ENCODE results near the gene SORL1-AS1.
A peak's percentile ranks its signal among the peaks of the same experiment; 100 is the strongest.

The SORL1-AS1 gene

DNA sequence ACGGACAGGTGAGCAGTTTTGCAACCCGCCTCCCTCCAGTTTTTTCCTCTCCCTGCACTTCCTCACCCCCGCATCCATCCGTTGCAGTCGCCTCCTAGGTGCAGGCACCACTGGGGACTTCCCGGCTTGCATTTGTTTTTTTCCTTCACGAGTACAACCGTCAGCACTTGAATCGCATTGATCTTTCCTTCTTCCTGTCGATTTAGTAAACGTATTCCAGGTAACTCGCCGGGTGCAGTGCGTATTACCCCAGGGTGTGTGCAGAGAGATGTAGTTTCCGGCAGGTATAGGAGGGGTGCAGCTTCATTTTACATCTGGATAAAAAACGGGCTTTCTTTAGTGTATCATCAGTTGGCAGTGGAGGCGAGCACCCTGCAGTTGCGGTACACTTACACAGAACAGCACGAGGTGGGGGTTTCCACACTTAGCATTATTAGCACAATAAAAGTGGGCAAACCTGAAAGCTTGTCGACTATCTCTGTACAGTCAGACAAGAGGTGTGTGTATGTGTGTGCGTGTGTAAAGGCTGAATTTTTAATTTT is at the start of gene SORL1-AS1:
Gene SORL1-AS1, minus strand, starts transcription at position 359 of the 542 bp plus-strand sequence.
- peak; percentile 67 for DNase-seq

GRCh38 chr11:121500717-121501116 is 48.0 kb upstream of the SORL1-AS1 start:
- no peak for DNase-seq

DNA sequence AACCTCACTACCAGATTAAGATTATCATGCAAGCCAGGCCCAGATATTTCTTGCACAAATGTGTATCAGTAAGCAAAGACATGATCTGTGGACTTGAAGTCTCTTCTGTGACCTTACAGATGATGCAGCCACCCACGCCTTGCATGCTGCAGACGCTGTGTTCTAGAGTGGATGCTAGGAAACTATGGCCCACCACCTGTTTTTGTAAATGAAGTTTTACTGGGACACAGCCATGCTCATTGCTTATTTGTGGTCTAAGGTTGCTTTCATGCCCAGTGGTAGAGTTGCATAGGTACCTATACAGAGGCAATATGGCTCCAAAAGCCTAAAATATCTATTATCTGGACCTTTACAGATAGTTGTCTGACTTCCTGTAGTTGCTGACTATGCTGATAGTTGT is 47.5 kb upstream of the SORL1-AS1 start:
- no peak for DNase-seq

DNA sequence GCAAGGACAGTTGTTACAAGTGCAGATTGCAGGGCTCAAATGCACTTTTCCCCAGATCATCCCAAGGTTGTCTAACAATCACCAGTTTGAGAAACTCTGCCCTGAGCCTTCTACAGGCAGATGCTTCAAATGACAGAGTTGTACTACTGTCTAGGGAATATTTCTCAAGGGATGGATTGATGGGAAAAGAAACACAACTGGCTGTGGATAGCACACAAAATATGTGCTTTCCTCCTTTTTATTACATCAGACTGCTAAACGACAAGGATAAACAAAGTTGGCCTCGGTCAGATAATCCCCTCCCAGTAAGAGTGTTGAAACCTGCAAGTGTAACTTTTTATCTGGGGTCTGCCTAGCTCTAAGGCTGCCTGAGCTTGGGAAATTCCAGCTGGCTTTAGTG is 46.6 kb upstream of the SORL1-AS1 start:
- DNase-seq, result no peak

DNA sequence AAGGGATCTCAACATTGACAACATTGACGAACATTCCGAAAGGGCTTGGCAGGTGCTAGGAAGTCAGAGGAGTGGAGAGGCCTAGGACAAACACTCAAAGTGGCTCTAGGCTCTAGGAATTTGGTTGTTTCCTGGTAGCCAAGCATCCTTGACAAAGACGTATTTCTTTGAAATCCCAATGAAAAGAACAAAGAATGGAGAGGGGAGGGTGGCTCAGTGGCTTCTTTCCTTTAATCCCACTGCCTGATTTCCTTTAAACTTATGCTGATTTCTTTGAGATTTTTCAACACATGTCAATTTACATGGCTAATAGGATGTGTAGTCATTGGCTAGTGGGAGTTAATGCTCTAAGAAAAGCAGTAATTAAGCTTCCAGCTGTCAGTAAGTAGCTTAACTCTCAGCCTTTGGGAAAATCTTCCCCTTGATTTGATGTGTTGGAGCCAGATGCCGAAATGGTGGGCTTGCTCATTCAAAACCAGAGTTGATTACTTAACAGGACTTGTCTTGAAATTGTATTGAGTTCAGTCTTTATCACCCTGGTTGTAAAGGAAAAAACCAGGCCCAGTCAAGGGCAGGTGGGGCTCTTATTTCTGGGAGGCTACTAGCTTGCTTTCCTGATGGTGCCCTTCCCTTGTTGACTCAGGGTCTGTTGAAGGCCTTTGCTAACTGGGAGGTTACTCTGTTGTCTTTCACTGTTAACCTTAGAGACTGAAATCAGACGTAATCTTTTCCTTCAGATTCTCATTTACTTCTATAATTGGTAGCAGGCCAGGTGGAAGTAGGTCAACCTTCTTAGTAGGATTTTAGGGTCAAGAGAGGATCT is 44.6 kb upstream of the SORL1-AS1 start:
- DNase-seq, result no peak

DNA sequence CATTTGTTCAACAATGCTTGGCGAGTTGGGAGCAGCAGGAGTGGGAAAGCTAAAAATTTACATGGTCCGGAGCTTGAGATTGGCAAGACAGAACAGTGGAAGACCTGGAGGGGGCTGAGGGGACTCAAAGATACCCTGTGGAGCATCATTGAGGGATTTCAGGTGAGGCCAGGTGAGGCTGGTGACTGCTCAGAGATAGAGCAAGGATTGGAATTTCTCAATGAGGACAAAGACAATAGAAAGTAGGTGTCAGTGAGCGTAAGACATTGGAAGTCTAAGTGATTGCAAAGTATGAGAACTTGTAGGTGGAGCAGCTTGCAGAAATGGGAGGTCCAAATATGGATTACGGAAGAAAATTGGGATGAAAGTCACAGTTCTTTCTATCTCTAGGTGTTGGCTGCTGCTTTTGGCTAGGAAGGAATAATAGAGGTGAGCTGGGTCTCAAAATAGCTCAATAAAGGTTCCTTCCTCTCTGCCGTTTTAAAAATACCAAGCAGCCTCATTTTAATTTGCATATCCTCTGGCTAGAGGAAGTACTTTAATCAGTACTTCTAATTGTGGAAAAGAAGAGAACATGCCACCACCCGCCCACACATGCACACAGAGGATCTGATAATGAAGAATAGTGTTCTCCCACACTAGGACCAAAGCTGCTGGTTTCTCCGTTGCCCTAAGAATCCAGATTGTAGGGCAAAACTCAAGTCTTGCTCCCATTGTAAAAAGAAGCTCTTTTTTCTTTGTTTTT is 41.8 kb upstream of the SORL1-AS1 start:
- peak; percentile 57 for DNase-seq

DNA sequence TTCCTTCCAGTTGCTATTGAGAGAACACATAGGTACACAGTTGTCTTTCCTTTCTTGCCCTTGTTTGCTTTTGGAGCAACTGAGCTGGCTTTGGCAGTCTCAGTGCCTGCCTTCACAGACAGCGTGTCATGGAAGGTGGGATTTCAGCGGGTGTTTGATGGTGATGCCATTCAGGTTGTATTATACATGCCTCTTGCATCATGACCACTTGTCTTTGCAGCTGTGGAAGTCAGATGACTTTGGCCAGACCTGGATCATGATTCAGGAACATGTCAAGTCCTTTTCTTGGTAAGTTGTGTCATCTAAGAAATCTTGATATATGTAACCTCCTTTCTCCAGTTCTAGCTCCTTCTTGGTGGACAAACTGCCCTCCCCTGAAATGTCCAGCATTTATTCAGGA is 37.1 kb upstream of the SORL1-AS1 start:
- DNase-seq, result no peak

- DNase-seq, result no peak
Observed at GRCh38 chr11:121488641-121489040, 35.9 kb upstream of the SORL1-AS1 start.

- no peak for DNase-seq
Observed at GRCh38 chr11:121488170-121488569, 35.4 kb upstream of the SORL1-AS1 start.

DNA sequence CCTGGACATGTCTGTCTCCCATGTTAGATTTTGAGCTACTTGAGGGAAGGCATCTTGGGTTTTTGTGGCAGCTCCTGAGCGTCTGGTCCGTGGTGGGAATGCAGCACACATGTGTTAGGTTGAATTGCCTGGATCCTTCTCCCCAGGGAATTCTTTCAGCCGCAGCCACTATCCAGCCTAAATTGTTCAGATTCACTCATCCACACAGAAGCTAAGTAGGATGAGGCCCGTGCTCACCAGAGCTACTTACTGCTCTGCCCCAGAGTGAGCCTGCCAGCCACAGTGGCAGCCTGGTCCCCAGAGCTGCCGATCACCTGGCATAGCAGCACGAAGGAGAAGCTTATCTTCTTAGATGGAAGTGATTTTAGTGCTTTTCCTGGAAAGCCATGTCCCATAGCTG is 34.4 kb upstream of the SORL1-AS1 start:
- DNase-seq, result no peak

DNA sequence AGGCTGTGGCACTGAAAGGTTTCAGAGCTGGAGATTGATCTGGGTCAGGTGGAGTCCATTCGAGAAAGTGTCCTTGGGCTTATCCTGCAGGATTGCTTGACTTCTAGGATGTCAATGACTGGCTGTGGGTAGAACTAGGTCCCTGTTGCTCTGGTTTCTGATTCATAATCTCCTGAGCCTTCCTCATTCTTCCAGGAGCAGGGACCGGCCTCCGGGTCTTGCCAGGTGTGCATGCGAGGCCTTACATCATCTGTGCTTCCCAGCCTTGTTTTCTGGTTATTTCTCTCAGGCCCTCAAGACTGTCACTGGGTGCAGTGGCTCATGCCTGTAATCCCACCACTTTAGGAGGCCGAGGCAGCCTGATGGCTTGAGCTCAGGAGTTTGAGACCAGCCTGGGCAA is 33.3 kb upstream of the SORL1-AS1 start:
- no peak for DNase-seq

DNA sequence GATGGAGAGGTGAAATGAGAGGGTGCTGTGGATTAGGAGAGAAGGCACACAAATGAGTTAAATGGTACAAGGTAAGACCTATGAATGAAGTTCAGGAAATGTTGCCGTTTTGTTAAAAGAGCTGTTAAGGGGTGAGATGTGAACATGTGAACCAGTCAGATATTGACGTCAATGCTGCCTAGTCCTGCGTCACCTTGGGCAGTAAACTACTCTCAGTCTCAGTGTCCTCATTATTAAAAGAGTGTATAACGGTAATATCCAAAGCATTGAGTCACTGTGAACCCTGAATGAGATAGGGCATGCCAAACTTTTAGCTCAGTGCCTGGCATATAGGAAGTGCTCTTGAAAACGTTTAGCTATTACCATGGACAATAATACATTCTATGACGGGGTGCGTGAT is 32.4 kb upstream of the SORL1-AS1 start:
- DNase-seq, result no peak

DNA sequence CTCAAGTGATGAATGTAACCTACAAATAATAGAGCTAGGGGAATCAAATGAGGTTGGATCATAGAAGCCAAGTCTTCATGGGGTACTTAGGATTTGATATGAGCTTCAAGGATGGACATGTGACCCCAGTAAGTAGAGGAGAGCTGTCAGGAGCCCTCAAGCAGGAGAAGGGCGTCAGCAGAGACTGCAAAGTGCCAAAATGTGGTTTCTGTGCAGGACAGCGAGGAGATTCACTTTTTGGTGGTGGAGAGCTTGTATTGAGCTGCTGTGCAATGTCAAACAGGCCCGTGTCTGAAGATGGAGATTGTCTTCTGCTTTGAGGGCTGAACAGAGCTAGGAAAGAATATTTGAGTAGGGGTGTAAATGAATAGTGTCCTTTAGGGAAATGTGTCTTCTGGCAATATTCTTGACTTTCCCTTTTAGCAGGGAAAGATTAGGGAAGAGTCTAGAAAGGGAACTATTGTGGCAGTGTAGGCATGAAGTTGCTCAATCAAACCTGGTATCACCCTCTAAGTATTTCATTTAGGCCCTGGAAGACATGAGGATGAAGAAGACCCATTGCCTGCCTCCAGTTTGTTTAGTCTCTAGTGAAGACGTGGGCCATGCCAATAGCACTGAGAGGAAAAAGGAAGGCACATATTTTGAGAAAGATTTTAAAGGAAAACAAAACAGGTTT is 31.2 kb upstream of the SORL1-AS1 start:
- no peak for DNase-seq

DNA sequence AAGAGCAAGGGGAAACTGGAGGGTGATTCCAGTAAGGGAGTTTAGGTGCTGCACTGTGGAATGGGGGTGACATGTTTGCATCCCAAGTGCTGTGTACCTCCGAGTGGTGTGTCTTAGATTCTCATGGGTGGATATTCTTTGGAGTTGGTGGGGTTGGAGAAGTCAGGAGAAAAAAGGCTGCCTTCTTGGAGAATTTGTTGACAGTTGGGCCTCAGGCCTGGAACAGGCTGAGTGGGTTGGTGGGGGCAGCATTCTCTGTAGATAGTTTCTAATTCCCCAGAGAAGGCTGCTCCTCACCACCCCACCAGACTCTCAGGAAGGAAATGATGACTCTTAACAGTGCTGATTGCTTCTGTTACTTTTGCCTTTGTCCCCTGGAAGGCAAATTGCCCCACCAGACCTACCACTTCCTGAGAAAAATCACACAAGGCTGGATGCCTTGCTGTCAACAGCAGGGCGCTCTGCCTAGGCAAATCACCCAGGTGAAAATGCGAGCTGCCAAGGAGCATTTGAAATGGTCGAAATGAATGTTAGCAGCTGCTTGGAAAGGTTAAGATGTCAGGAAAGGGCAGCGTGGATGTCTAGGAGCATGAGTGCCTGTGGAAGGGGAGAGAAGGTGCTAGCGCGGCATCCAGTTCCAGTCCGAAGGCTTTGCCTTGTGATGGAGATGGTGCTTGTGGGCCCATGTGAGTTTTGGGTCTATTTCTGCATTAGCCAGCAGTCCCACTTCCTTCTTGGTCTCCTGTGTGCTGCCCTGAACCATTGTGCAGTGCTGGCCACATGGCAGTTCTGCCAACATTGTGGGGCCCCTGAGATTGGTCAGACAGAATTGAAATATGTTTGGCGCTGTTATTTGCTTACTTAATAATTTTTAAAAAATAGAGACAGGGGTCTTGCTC is 29.7 kb upstream of the SORL1-AS1 start:
- DNase-seq, result peak; percentile 50

DNA sequence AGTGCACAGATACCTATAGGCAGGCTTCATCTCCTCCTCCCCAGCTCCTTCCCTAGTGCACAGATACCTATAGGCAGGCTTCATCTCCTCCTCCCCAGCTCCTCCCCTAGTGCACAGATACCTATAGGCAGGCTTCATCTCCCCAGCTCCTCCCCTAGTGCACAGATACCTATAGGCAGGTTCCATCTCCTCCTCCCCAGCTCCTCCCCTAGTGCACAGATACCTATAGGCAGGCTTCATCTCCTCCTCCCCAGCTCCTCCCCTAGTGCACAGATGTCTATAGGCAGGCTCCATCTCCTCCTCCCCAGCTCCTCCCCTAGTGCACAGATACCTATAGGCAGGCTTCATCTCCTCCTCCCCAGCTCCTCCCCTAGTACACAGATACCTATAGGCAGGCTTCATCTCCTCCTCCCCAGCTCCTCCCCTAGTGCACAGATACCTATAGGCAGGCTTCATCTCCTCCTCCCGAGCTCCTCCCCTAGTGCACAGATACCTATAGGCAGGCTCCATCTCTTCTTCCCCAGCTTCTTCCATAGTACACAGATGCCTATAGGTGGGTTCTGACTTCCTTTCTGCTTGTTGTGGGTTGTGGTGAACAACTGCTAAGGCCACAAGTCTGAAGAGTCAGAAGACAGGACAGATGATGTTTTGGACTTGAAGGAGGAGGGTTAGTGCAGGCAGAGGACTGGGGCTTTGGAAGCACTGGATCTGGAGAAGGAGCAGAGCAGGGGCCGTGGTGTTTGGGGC is 28.9 kb upstream of the SORL1-AS1 start:
- DNase-seq, result peak; percentile 17

GRCh38 chr11:121479698-121480238 is 27.0 kb upstream of the SORL1-AS1 start:
- DNase-seq, result no peak

GRCh38 chr11:121478895-121479697 is 26.3 kb upstream of the SORL1-AS1 start:
- DNase-seq, result no peak

DNA sequence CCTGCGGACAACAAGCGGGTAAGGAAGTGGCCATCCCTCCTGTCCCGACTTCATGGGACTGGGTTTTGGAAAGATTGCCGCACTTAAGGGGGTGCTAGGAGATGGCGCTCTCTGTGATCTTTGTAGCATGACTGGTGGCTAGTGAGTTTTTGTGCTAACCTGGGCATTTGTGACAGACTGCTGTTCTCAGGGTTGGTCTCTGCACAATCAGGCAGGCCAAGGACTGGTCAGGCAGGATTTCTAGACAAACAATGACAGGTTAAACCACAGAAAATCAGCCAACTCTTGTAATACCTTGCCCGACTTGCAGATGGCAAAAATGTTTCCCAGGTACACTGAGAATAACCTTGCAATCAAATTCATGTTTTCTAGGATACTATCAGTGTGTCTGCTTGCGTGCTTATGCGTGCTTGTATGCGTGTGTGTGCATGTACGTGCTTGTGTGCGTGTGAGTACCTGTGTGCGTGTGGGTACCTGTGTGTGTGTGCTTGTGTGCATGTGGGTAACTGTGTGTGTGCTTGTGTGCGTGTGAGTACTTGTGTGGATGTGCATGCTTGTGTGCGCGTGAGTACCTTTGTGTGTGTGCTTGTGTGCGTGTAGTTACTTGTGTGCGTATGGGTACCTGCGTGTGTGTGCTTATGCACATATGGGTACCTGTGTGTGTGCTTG is 25.6 kb upstream of the SORL1-AS1 start:
- no peak for DNase-seq

GRCh38 chr11:121476379-121477032 is 23.7 kb upstream of the SORL1-AS1 start:
- no peak for DNase-seq
